AG08395 (cell line): ENCODE results near the gene CARS1.
A peak's percentile ranks its signal among the peaks of the same experiment; 100 is the strongest.

ENCODE experiments used
- DNase-seq: peaks from one replicate; pipeline ENCODE4 v3.0.0; 2012; ENCODE audit warnings: mixed read lengths, low spot score

Gene CARS1

DNA sequence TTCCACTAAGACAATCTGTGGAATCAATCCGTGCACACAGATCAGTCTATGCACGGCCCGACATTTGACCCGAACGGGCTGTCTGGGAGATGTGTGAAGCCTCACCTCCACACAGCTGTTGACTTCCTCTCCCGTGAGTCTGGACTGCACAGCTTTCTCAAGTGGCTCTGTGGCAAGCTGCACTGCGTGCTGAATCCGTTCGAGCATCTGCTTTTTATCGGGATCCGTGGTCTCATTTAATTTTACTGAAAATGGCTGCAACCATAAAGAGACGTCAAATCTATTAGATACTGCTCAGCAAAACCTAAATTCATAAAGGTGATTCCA is 19.3 kb downstream of the CARS1 start:
- no peak for DNase-seq

GRCh38 chr11:3037040-3037944 is 19.9 kb downstream of the CARS1 start:
- DNase-seq: peak; percentile 75

DNA sequence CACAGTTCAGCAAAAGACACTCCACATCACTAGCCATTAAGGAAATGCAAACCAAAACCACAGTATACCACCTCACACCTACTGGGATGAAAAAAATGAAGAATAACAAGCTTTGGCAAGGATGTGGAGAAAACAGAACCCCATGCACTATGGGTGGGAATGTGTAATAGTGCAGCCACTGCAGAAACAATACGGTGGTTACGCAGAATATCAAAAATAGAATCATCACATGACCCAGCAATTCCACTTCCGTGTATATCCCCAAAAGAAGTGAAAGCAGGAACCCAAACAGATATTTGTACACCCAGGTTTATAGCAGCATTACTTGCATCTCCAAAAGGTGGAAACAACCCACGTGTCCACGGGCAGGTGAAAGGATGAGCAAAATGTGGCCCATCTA is 20.8 kb downstream of the CARS1 start:
- no peak for DNase-seq

DNA sequence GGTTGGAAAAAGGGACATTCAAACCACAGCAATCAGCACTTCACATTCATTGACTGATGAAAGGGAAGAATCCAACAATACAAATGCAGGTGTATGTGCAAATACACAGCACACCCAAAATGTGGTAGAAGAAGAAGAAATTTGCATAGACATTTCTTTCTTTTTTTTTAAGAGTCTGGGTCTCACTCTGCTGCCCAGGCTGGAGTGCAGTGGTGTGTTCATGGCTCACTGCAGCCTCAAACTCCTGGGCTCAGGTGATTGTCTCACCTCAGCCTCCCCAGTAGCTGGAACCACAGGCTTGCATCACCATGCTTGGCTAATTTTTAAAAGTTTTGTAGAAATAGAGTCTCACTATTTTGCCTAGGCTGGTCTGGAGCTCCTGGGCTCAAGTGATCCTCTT is 21.9 kb downstream of the CARS1 start:
- DNase-seq: no peak

DNA sequence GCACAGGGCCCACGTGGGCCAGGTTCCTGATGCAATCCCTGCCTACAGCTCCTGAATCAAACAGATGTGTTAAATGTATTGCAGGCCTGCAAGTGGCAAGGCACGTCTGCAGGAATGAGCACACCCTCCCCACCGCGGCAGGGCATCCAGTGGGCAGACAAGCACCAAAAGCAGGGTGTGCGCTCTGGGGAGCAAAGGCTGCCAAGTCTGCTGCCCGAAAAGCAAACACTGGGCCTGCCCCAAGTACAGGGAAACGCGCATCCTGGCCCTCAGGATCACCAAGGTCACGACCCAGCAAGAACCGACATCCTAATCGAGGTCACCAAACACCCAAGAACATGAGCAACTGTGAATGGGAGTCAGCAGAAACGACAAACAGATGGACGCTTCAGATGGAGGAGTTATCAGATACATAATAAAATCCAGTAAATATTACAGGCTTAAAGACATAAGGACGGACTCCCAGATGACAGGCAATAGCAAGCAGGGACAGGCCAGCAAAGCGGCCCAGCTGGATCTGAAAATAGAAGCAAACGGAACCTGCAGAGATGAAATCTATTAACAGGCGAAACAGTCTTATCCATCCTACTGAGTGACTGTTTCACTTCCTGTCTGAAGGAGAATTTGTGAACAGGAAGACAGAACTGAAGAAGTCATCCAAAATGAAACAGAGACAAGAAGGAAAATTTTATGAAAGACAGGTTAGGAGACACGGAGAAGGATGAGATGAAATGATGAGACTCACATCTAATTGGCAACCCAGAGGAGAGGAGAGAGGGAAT is 26.7 kb downstream of the CARS1 start:
- DNase-seq: no peak

DNA sequence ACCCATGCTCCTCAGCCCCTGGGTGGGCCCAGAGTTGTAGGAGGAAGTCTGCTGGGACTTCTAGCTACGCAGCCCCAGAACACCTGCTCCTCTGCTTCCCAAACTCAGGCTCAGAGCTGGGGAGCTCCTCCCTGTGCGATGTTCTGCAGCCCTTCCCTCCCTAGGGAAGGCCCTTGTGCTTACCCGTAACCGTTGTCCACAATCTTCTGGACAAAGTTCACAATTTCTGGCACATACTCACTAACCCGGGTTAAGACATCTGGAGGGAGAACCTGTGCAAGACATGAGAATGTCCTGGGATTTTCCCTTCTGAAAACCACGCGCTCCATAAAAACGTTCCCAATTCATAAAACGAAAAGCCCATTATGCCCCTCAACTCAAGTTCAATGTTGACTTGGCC is 28.4 kb downstream of the CARS1 start:
- DNase-seq: no peak

- DNase-seq: no peak
Measured at GRCh38 chr11:3026803-3027202, 30.4 kb downstream of the CARS1 start.

- DNase-seq: peak; percentile 78
Measured at GRCh38 chr11:3022982-3023381, 34.2 kb downstream of the CARS1 start.

DNA sequence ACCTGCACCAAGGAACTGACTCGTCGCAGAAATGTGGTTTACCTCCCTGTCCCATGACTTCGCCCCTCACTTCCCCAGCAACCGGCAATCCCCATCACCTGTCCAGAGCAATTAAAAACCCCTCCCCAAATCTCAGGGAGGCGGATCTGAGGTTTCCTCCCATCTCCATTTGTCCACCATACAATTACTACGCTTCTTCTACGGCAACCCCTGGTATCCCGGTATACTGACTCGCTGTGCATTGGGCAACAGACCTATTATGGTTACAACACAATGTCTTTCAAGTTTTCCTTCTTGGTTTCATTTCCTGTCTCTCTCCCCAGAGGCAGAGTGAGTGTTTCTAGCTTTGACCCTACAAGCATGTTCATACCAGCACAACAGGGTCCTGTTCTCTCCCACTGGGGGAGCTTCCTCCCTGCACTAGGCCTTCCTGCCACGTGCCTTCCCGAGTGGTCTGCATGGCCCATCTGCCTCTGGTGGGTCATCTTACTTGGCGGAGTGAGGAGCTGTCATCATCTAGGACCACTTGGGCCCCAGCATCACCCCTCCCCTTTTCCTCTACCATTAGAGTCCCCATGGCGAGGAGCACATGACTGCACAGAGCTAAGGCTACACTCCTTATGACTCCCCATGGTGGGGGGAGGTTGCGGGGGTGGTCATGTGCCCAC is 34.8 kb downstream of the CARS1 start:
- peak; percentile 52 for DNase-seq

- DNase-seq: no peak
Measured at GRCh38 chr11:3021125-3021524, 36.1 kb downstream of the CARS1 start.

DNA sequence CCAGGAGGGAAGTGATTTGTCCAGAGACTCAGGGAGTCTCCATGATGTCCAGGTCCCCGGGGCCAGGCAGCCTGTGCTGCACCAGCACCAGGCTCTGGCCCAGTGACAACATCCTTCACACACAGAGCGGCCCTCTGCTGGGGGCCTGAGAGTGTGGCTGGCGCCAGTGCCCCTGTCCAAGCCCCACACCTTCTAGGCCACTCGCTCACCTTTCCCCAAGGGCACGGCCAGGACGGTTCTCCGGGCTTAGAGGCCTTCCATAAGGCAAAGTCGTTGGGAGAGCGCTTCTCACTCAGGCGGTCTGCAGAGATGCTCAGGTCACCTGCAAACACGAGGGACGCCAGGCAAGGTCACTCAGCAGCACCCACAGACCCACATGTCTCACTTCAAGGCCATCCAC is 37.2 kb downstream of the CARS1 start:
- no peak for DNase-seq

- no peak for DNase-seq
Measured at GRCh38 chr11:3018596-3018995, 38.6 kb downstream of the CARS1 start.

DNA sequence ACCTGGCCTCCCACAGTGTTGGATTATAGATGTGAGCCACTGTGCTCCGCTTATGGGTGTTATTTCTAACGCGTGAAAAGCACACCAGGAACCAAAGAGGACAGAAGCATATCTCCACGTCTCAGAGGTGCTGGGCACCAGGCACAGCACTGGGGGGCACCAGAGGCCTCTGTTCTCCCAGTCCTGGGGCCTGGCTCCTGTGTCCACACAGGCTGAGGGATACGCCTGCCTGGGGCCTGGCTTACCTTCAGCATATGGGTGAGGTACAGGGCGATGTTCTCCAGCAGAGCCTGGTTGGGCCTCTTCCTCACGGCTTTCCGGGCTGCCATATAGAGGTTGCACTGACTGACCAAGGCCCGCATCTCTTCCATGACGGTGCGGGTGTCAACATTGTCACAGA is 40.4 kb downstream of the CARS1 start:
- no peak for DNase-seq

DNA sequence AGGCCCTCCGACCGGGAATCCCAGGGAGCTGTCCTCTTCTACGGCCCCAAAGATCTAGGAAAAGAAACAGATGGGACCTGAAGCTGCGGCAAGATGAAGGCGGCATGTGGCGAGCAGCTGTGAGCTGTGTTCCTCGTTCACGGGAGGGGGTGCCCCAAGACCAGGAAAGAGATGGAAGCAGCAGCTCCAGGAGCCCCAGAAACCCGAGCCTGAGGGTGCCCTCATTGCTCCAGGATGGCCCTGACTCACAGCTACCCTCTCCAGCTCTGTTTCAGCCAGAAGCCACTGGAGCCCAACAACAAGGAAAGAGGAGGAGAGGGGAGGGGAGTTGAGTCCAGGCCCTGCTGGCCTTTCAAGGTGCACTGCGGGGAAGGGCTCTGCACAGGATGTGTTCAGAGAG is 41.4 kb downstream of the CARS1 start:
- DNase-seq: peak; percentile 27

DNA sequence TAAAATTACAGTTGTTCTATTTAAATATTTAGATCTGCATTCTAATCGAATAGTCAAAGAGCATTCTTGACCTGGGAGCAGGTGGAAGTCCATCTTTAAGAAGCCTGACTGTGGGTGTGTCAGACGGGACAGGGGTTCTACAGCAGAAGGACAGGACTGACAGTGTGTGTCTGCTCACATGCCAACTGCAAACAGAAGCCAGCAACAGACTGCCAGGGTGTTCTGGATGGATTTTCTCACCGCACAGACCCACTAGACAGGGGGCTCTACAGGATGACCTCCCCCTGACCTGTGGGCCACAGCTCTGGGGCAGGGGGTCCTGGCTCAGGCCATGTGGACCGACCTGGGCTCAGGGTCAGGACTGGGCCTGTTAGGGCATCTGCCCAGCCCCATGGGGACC is 42.3 kb downstream of the CARS1 start:
- DNase-seq: no peak

DNA sequence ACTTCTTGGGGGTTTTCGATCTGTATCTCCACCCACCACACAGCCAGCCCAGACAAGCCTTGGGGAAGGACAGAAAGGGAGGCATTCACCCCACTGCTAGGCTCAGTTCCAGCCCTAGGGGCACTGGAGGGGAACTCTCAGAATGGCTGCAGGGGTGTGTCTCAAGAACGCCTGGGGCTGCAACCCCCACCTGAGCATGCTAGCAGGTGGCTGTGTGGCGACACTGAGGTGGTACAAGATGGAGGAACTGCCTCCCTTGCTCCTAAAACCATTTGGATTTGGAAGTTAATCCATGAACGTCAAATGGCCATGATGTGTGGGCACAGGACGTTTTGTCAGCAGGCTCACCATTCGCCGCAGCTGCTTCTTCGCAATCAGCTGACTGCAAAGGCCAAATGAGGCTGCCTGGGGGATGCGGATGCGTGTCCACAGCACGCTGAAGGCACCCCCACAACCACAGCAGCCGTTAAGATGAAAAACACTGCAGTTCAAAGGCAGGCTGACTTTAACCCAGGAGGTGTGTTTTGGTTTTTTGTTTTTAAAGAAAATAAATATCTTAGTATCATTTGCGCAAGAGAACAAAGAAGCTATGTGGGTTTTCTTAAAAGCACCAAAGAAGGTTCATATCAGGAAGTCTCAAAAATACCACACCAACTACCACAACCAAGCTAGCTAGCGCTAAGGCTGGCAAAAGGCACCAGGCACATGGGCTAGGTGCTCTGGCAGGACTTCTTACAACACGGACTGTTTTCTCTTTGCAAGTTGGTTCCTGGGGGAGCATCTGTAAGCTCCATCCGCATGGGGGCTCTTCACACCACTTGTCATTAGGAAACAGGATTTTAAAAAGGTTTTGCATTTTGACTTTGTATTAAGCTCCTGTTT is 42.9 kb downstream of the CARS1 start:
- DNase-seq: no peak

GRCh38 chr11:3011891-3012885 is 45.0 kb downstream of the CARS1 start:
- DNase-seq: no peak

DNA sequence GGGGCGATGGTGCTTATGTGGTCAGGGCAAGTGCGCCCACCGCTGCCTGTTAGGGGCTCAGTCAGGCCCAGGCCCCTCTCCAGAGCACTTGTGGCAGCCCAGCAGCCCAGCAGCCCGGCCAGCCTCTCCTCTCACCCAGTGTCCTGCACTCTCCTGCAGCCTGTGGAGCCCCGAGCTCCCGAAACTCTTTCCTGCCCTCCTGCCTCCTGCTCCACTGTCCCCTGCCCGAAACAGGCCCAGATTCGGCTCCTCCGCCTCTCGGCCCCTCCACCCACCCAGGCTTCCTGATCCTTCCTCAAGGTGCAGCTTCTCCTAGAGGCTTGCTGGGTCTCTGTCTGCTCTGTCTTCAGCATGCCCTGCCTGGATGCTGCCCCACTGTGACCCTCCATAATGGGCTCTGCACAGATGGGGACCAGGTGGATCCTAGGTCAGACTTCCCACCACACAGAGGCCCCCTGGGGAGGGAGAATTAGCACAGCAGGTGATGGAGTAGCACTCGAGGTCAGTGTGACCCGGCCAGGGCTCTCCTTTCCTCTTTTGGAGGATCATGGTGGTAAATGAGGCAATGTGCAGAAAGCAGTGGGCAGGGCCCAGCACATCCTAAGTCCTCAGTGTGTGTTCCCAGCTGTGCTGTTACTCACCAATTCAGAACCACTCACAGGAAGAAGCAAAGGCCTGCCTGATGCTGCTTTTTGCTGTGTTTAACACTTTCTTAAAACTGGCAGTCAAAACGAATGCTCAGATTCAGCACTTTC is 46.5 kb downstream of the CARS1 start:
- DNase-seq: no peak

- no peak for DNase-seq
Measured at GRCh38 chr11:3010004-3010403, 47.2 kb downstream of the CARS1 start.

DNA sequence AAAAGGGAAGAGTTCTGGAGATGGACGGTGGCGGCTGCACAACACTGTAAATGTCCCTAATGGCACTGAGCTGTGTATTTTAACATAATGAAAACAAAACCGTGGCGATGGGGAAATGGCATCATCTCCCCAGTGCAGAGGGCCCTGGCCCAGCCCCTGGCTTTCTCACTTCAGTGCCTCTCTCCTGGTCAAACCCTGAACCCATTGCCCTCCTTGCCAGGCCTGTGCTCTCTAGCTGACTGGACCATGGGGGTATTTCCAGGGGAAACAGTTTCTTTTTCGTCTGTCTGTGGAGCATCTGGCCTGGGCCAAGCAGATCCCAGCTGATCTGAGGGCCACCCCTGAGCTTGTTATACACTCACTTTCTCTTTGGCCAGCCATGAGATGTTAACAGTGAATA is 47.7 kb downstream of the CARS1 start:
- no peak for DNase-seq
